Measurements from ENCODE around the gene NT5M. TPM values are rescaled to one million over a fixed set of nuclear protein-coding genes. Genes with fewer than 3 reads are reported as not detected.

The NT5M gene
- total RNA-seq, 4 donors from 2014 or later: 1.1 to 6.0 (median 2.8) TPM

- no peak for TF ChIP-seq POLR2A (IDR thresholded peaks at IDR 0.05)
- no peak for TF ChIP-seq CTCF (IDR thresholded peaks at IDR 0.05)
- Histone ChIP-seq H3K9me3 (no peaks in the 10 kb centered on the region), H3K27ac (no peak overlapping the region), H3K4me3 (replicated peaks in 1 of 3) (no peak overlapping the region), H3K36me3 (no peaks in the 10 kb centered on the region), H3K27me3 (no peaks in the 10 kb centered on the region), H3K4me1 (peaks cover 0 to 15% of the 10 kb centered on the region in 2 donors)
- 88 to 91% methylated on average over 9 to 15 of the region's 15 CpGs for WGBS, 2 donors
- no peak for DNase-seq
- intact Hi-C loops (cut with DNase I): loop anchor here (2.0 to 5.0 kb wide), 2 partner anchors 213 to 291 kb away; no protein-coding TSS in a partner anchor
These were observed 50.7 kb downstream of the NT5M start for GRCh38 chr17:17353625-17354484.

- Histone ChIP-seq H3K4me3 (replicated peaks in 1 of 3) (no peak overlapping the region), H3K36me3 (no peaks in the 10 kb centered on the region), H3K4me1 (peaks cover 0 to 15% of the 10 kb centered on the region in 2 donors), H3K27me3 (no peaks in the 10 kb centered on the region), H3K9me3 (no peaks in the 10 kb centered on the region), H3K27ac (no peak overlapping the region)
- intact Hi-C loops (cut with DNase I): loop anchor here (5.0 kb wide), 2 partner anchors 143 to 213 kb away; partner anchors contain the start of gene RASD1
- TF ChIP-seq POLR2A (IDR thresholded peaks at IDR 0.05): no peak
- peak; percentile 85 to 95 (median 90) for TF ChIP-seq CTCF (IDR thresholded peaks at IDR 0.05)
- DNase-seq: peak; percentile 69 to 70
- 31 to 38% methylated on average over 14 of the region's 14 CpGs for WGBS, 2 donors
These were observed 51.6 kb downstream of the NT5M start for GRCh38 chr17:17354560-17355349.

GRCh38 chr17:17355426-17355825 is 52.3 kb downstream of the NT5M start:
- H3K9me3 ChIP-seq: no peaks in the 10 kb centered on the region
- DNase-seq: no peak
- 71 to 72% methylated on average over 11 to 12 of the region's 12 CpGs for WGBS, 2 donors
- H3K27me3 ChIP-seq: no peaks in the 10 kb centered on the region
- no peaks in the 10 kb centered on the region for H3K36me3 ChIP-seq
- H3K4me1 ChIP-seq: peaks cover 0 to 15% of the 10 kb centered on the region in 2 donors
- intact Hi-C loops (cut with DNase I): loop anchor here (5.0 kb wide), 1 partner anchor 142 kb away; the partner anchor contains the start of gene RASD1
- TF ChIP-seq CTCF (IDR thresholded peaks at IDR 0.05) (no peak), POLR2A (IDR thresholded peaks at IDR 0.05) (no peak)
- no peak overlapping the region for H3K4me3 ChIP-seq (replicated peaks in 1 of 3)
- no peak overlapping the region for H3K27ac ChIP-seq

GRCh38 chr17:17356149-17356930 is 53.2 kb downstream of the NT5M start:
- peak; percentile 88 to 89 for DNase-seq
- TF ChIP-seq POLR2A (IDR thresholded peaks at IDR 0.05) (no peak), CTCF (IDR thresholded peaks at IDR 0.05) (peak; percentile 99 to 100 (median 100))
- H3K4me3 ChIP-seq (replicated peaks in 1 of 3): no peak overlapping the region
- 68 to 71% methylated on average over 6 to 10 of the region's 10 CpGs for WGBS, 2 donors
- H3K4me1 ChIP-seq: peaks cover 0 to 15% of the 10 kb centered on the region in 2 donors
- peak overlapping the region in 2 of 3 donors; percentile 3 to 20 for H3K27ac ChIP-seq
- H3K27me3 ChIP-seq: no peaks in the 10 kb centered on the region
- H3K9me3 ChIP-seq: no peaks in the 10 kb centered on the region
- H3K36me3 ChIP-seq: no peaks in the 10 kb centered on the region
- intact Hi-C loops (cut with DNase I): loop anchor here (5.0 kb wide), 1 partner anchor 141 kb away; the partner anchor contains the start of gene RASD1
